Left renal pelvis (tissue), 4 donors: Measurements from ENCODE around the gene PON2. TPM values are rescaled to one million over a fixed set of nuclear protein-coding genes. Genes with fewer than 3 reads are reported as not detected.
"Not testable (repeated sequence)": the region's sequence is repeated elsewhere in the genome, so short reads cannot be mapped to it uniquely, and the experiment has no call there.

ENCODE experiments used
- DNase-seq, 4 donors: peaks; one replicate each; pipeline ENCODE4 v3.0.0-alpha.2; 2013; ENCODE audit warnings: low read depth in 4 of 4, low spot score in 3 of 4
- polyA plus RNA-seq, 4 donors: library from polyadenylated mRNA; unstranded; fragments of 120-200 nt; gene quantifications; one replicate each; pipeline ENCODE4 v1.2.1, GENCODE V29; 2013; ENCODE audit not compliant: insufficient read length in 4 of 4

The PON2 gene
- polyA plus RNA-seq: 100 to 1,000 TPM; 107 to 240 (median 163) TPM

GRCh38 chr7:95434557-95435421, at the start of gene PON2:
TSS of gene PON2 (minus strand) at chr7:95435028. CDS start at chr7:95434951, 77 bp downstream.
- peak in 3 of 4 donors; percentile 57 to 64 (median 62) for DNase-seq

GRCh38 chr7:95482424-95482823, 47.6 kb upstream of the PON2 start:
- no peak for DNase-seq

GRCh38 chr7:95481271-95482165, 46.7 kb upstream of the PON2 start:
- DNase-seq: no peak

DNA sequence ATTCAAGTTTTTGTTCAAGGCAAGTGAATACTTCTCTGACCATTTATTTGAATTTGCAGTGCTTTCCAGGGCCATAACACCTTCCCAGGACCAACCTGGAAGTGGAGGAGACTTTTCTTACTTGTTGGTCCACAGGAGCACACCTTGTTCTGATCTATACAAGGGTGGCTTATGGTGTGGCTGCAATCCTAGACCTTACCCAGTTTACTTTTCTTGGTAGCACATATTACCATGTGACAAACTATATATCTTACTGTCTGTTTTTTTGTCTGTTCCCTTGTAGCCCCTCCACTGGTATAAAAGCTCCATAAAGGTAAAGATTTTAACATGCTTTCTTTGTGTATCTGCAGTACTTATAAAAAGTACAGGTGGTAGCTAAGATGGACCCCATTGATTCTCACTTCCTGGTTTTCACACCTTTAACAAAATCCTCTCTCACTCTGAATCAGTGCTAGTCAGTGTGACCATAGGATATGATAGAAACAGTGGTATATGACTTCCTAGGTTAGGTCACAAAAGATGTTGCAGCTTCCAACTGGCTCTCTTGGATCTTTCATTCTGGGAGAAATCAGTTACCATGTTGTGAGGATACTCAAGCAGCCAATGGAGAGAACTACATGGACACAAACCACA, 45.3 kb upstream of the PON2 start:
- no peak for DNase-seq

GRCh38 chr7:95478272-95479037, 43.6 kb upstream of the PON2 start:
- no peak for DNase-seq

DNA sequence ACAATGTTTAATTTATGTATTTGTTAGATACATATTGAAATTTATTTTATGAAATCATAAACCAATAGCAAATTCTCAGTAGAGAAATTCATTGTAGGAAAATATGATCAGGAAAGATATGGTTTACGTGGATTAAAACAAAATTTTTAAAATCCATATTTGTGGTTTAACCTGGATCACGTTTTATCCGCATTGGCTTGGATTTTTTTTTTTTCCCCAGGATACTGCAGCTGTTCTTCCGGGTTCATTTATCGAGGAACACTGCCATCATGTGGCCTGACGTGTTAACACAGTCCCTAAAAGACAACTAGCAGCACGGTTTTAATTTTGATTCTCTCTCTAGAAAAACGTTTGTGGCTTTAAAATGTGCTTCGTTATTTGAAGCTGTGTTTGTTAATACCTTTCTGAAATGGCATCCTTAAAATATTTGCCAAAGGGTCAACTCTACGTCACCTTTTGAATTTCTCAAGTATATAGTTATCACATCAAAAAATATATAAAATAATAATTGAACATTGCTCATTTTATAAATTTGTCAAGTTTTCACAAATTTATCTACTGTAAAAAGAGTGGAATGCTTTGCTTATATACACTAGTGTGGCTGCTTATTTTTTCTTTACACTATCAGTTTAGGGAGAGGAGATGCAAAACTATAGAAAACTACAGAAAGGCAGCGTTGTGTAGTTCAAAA, 42.2 kb upstream of the PON2 start:
- peak in 1 of 4 donors; percentile 63 for DNase-seq

DNA sequence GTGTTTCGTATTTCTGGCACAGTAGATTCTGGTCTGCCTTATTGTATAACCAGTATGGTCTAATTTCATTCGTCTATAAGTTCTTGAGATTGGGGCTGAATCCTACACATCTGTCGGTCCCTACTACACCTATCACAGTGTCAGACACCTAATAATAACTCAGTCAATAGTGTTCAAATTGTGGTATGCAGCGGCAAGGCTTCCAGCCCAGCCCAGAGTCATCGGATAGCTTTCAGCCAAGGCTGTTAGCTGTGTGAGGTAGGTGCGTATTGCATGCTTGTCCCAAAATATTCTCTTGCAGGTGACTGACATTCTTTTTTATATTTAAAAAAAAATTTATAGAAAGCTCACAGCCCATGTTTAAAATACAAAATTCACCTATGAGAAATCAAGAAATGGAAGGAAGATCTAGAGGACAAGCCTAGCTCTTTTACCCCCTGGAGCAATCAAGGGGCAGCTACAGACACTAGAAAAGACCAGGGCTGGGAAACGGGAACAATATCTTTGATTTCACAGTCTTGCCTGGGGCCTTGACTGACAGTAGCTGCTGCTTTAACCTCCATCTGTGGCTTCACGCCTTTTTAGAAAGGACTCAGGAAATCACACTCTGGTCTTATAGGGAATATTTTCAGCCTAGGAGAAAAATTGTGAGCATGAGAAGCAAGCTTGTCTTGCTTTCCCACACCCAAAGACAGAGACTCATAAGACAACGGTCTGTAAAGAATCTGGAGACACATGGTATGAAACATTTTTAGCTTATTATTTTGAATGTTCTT, 41.4 kb upstream of the PON2 start:
- DNase-seq: no peak

DNA sequence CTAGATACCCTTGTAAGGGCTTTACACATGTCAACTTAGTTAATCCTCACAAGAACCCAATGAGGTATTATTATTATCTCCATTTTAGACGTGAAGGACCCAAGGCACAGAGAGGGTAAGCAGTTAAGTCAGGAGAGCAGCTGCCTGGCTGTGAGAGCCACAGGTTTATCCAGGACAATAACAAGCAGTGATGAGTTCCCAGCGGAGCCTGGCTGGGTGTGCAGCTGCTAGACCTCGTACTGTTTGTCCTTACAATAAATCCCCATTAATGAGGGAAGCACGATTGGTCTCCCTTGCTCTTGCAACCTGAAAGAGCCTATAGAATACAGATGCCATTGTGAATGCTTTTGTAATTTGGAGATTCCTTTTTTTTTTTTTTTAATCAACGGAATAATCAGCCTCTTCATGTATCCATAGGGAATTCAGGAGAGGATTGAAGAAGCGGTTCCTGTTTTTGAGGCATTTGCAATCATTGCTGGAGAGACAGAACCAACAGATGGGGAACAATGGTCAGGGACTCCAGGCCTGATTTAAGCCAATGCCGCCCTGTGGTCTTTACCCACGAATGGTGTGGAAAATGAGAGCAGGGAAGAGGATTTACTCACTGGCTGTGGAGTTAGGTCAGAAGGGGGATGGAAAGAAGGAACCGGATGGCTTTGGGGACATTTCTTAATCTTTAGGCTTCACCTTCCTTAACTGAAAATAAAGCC, 38.6 kb upstream of the PON2 start:
- DNase-seq: no peak

DNA sequence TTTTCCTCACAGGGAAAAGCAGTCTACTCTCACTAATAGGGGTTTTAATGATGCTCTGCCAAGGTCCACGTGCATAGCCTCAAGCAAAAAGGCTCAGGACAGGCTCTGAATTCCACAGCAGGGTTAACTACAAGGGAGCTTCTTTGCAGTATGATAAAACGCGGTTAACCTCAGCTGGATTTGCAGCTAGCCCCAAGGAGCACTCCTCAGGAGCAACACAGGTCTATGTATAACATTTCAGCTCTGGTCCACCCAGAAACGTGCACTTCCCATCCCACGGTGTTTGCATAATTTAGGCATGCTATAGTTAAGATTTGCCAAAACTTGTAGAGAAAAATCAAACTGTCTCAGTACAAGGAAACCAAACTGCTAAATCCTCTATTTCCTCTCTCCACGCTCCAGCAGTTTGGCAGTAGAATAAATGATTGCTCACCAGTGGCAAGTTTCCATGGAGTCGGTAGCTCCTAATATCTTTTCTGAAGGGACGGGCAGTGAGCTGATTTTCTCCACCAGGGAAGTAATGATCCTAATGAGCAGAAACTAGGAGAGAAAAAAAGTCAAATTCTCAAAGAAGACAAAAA, 37.8 kb upstream of the PON2 start:
- no peak for DNase-seq

- no peak for DNase-seq
Measured at GRCh38 chr7:95471071-95471470, 36.2 kb upstream of the PON2 start.

GRCh38 chr7:95470452-95470851, 35.6 kb upstream of the PON2 start:
- no peak for DNase-seq

- DNase-seq: no peak
Measured at GRCh38 chr7:95469848-95470247, 35.0 kb upstream of the PON2 start.

DNA sequence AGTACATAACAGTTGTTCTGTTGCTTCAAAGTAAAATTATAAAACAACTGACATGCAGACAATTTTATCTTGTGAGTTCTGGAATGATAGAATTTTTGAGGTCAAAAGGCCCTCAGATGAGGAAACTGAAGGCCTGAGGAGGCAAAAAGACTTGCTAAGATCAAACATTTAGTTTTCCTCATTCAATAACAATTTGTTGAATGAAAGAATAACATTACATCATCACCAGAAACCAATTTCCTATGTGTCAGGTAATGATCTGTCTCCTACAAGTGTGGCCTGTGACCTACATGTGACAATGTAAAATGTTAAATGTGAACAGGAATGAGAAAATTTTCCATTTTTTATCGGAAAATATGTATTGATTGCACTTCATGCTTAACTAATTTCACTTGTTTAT, 34.4 kb upstream of the PON2 start:
- DNase-seq: no peak

DNA sequence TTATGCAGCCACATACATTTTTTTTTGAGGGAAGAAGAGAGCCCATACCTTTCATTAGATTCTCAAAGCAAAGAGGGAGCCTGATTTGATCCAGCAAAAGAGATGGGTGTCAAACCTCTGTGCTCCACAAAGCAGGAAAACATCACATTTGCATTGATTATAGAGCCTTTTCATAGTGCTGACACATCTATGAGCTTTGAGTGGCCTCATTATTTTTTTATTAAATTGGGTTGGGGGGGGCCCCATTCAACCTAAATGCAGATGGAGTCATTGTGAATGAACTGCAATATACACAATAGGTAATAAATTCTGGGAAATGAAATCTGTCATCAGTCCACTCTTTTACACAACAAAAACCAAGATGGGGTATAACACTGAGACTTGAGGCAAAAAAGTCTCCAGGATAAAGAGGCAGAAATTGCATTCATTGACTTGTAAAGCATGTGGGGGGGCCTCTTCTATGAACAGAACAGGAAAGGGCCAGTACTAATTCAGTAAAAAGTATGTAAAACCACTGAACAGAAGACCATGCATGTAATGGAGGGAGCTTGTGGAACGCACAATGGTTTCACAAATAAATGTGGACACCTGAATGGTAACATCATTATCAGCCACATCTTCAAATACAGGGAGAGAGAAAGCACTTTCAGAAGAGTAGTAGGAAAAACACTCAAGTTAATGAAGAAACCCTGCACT, 33.2 kb upstream of the PON2 start:
- no peak for DNase-seq

DNA sequence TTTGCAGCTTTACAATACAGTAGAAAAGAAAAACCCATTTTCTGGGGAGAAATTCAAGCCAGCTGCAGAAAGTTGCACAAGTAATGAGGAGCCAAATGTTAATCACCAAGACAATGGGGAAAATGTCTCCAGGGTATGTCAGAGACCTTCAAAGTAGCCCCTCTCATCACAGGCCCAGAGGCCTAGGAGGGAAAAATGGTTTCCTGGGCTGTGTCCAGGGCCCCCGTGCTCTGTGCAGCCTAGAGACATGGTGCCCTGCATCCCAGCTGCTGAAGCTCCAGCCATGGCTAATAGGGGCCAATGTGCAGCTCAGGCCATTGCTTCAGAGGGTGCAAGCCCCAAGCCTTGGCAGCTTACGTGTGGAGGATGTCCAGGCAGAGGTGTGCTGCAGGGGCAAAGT, 25.8 kb upstream of the PON2 start:
- DNase-seq: not testable (repeated sequence)

DNA sequence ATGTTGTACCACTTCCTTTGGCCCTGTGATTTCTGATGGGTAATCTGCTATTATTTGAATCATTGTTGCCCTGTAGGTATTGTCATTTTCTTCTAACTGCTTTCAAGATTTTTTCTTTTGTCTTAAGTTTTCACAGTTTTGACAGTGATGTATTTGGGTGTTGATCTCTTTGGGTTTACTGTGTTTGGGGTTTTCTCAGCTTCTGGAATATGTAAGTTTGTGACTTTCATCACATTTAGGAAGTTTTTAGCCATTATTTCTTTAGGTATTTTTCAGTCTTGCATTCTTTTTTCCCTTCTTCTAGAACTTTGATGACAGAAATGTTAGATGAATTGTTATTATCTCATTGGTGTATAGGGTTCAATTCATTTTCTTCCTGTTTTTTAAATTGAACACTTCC, 23.1 kb upstream of the PON2 start:
- DNase-seq: no peak

DNA sequence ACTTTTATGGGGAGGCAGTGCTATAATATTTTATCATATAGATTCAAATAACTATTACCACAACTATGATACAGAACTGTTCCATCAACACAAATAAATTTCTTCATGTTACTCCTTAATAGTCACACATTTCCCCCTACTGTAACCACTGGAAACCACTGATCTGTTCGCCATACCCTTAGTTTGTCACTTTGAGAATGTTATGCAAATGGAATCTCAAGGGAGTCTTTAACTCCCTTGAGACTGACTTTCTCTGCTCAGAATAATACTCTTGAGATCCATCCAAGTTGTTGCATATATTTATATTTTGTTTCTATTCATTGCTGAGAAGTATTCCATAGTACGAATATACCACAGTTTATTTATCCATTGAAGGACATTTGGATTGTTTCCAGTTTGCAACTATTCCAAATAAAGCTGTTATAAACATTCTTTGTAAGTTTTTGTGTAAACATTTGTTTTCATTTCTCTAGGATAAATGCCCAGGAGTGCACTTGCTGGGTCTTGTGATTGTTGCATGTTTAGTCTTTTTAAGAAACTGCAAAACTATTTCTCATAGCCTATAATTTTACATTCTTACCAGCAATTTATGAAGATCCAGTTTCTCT, 19.7 kb upstream of the PON2 start:
- no peak for DNase-seq
